GM12878 (cell line): ENCODE data around the gene TRDN. TPM values are rescaled to one million over a fixed set of nuclear protein-coding genes. Genes with fewer than 3 reads are reported as not detected.

Experiments used
- ATAC-seq: fragments of 200-7000 bp; cut with Tn5 transposase; 3 replicates; pipeline ENCODE4 v1.9.1; 2020; ENCODE audit warnings: mild to moderate bottlenecking, moderate library complexity
- Bru-seq: library from RNA; stranded (reverse); fragments of 400-500 nt; gene quantifications from one replicate; lab custom pipeline; 2021; lab: Mats Ljungman, UMichigan
- BruChase-seq, 2 experiments: library from RNA; stranded (reverse); fragments of 400-500 nt; gene quantifications; one replicate each; lab custom pipeline; 2021; lab: Mats Ljungman, UMichigan
- BruUV-seq: library from RNA; stranded (reverse); fragments of 400-500 nt; replicated peaks from 2 replicates; lab custom pipeline; 2021; lab: Mats Ljungman, UMichigan
- CTCF ChIA-PET: fragments of 300-600 bp; sonication (Branson Sonifier 250); formaldehyde crosslinking; extraction: SDS; loops from one replicate; lab custom pipeline; 2021; ENCODE audit warnings: inconsistent platforms; lab: Yijun Ruan, JAX
- POLR2A ChIA-PET: fragments of 350-600 bp; formaldehyde crosslinking; extraction: SDS; loops from one replicate; lab custom pipeline; 2021; ENCODE audit warnings: inconsistent platforms; lab: Charles Lee
- RAD21 ChIA-PET: fragments of 300-600 bp; sonication (Branson Sonifier 250); formaldehyde crosslinking; loops from one replicate; lab custom pipeline; 2023; ENCODE audit warnings: antibody characterized with exemption; ENCODE audit not compliant: unreplicated experiment; lab: Charles Lee
- SMC1A ChIA-PET: fragments of 300-600 bp; sonication (Branson Sonifier 250); formaldehyde crosslinking; loops from one replicate; lab custom pipeline; 2023; ENCODE audit not compliant: unreplicated experiment, uncharacterized antibody; lab: Charles Lee
- DNase-seq: peaks from one replicate; pipeline ENCODE4 v3.0.0-alpha.2; 2011; ENCODE audit warnings: low read depth, low spot score
- FAIRE-seq: peaks from 3 replicates; lab custom pipeline; 2011; peaks lifted over from hg19 to GRCh38; lab: Jason Lieb, UNC
- H2AFZ ChIP-seq: 2 replicates; pipeline ENCODE4 v1.6.0; 2011; ENCODE audit warnings: low read depth, low read length, control low read depth; ENCODE audit not compliant: control insufficient read depth
- H3K27ac ChIP-seq: 2 replicates; pipeline ENCODE4 v1.5.1; 2011; ENCODE audit warnings: control low read depth; ENCODE audit not compliant: control insufficient read depth, insufficient read depth
- H3K27me3 ChIP-seq, 2 experiments: replicated peaks in 1 of 2; 2 replicates each; pipeline versions ENCODE4 v1.6.0 to v1.6.1; 2011; ENCODE audit warnings: low read length in 1 of 2; ENCODE audit not compliant: control insufficient read depth in 2 of 2, insufficient read depth in 2 of 2
- H3K36me3 ChIP-seq, 2 experiments: 2 replicates each; pipeline ENCODE4 v1.5.1; 2011; ENCODE audit warnings: low read length in 1 of 2; ENCODE audit not compliant: control insufficient read depth in 2 of 2, insufficient read depth in 2 of 2
- H3K4me1 ChIP-seq: 2 replicates; pipeline ENCODE4 v1.6.1; 2011; ENCODE audit warnings: mild to moderate bottlenecking, low read length, moderate library complexity, mixed read lengths; ENCODE audit not compliant: control insufficient read depth, insufficient read depth
- H3K4me2 ChIP-seq: 2 replicates; pipeline ENCODE4 v1.6.0; 2011; ENCODE audit warnings: control low read depth; ENCODE audit not compliant: control insufficient read depth, insufficient read depth
- H3K4me3 ChIP-seq: fragments of 200-600 bp; sonication (generic); 2 replicates; pipeline ENCODE4 v1.5.1; 2016
- H3K79me2 ChIP-seq: 2 replicates; pipeline ENCODE4 v1.6.0; 2011; ENCODE audit warnings: low read length; ENCODE audit not compliant: control insufficient read depth, insufficient read depth
- H3K9ac ChIP-seq: 2 replicates; pipeline ENCODE4 v1.8.0; 2011; ENCODE audit warnings: low read length, control low read depth, mixed read lengths; ENCODE audit not compliant: control insufficient read depth, insufficient read depth
- H3K9me3 ChIP-seq: replicated peaks from 3 replicates; pipeline ENCODE4 v1.5.1; 2011; ENCODE audit warnings: mild to moderate bottlenecking, low read length; ENCODE audit not compliant: control insufficient read depth, insufficient read depth
- H4K20me1 ChIP-seq: 2 replicates; pipeline ENCODE4 v1.6.0; 2011; ENCODE audit not compliant: control insufficient read depth, insufficient read depth
- BCL11A ChIP-seq: IDR thresholded peaks from 2 replicates; pipeline ENCODE4 v1.6.1; 2011; ENCODE audit warnings: low read depth, low read length
- MTA2 ChIP-seq: fragments of 450-650 bp; IDR thresholded peaks from 2 replicates; pipeline ENCODE4 v1.6.1; 2016; ENCODE audit warnings: low read depth, mild to moderate bottlenecking, moderate library complexity
- NFYA ChIP-seq: IDR thresholded peaks from 2 replicates; pipeline ENCODE4 v1.6.1; 2011; ENCODE audit warnings: low read depth, mild to moderate bottlenecking, low read length, improper control_type of control experiment, borderline replicate concordance
- NKRF ChIP-seq: fragments of 450-650 bp; conservative IDR thresholded peaks from 2 replicates; pipeline ENCODE4 v1.6.1; 2017; ENCODE audit warnings: mild to moderate bottlenecking, moderate library complexity
- SMARCA5 ChIP-seq: fragments of 450-650 bp; IDR thresholded peaks from 2 replicates; pipeline ENCODE4 v1.6.1; 2017; ENCODE audit warnings: mild to moderate bottlenecking
- SREBF2 ChIP-seq: IDR thresholded peaks from 2 replicates; pipeline ENCODE4 v1.6.1; 2012; ENCODE audit warnings: mild to moderate bottlenecking, low read length
- YY1 ChIP-seq: IDR thresholded peaks from 2 replicates; pipeline ENCODE4 v1.6.1; 2011; ENCODE audit warnings: low read depth, mild to moderate bottlenecking, low read length
- ZNF207 ChIP-seq: fragments of 450-650 bp; IDR thresholded peaks from 2 replicates; pipeline ENCODE4 v1.6.1; 2014; ENCODE audit warnings: antibody characterized with exemption, mild to moderate bottlenecking, borderline replicate concordance
- ZNF217 ChIP-seq: fragments of 450-650 bp; IDR thresholded peaks from 2 replicates; pipeline ENCODE4 v1.6.1; 2017; ENCODE audit warnings: antibody characterized with exemption, mild to moderate bottlenecking
- ZNF592 ChIP-seq: fragments of 450-650 bp; IDR thresholded peaks from 2 replicates; pipeline ENCODE4 v1.6.1; 2017; ENCODE audit warnings: mild to moderate bottlenecking, moderate library complexity
- WGBS: methylation state at CpG from one replicate; pipeline ENCODE4 v1.1.6; 2016; ENCODE audit warnings: low lambda C conversion rate; ENCODE audit not compliant: insufficient replicate concordance, insufficient coverage; ENCODE audit errors: missing lambda C conversion rate; 5-methylcytosine and 5-hydroxymethylcytosine counted together
- in situ Hi-C: fragments of 300-500 bp; cut with MboI; formaldehyde crosslinking; loops from 9 replicates; pipeline ENCODE4 v1.14.3; 2018; ENCODE audit warnings: mixed read lengths
- intact Hi-C: fragments of 100-400 bp; cut with micrococcal nuclease; formaldehyde crosslinking; loops from one replicate; pipeline ENCODE4 v1.14.2; 2022; ENCODE audit not compliant: unreplicated experiment
- long read RNA-seq, 2 experiments: library from polyadenylated mRNA; unstranded; transcript quantifications; one replicate each; pipeline ENCODE4 v2.0.0, GENCODE V29; 2019 to 2020
- polyA minus RNA-seq, 3 experiments: library from RNA; depleted of rRNA, polyadenylated mRNA; stranded (reverse); fragments of >200 nt; gene quantifications; 2 replicates each; pipeline ENCODE4 v1.2.3, GENCODE V29; 2011
- polyA plus RNA-seq, 11 experiments: library from polyadenylated mRNA; depleted of rRNA in 4 of 11; unstranded in 6 of 11; stranded (reverse) in 5 of 11; fragments of >200 nt; fragmentation: Nextera tagmentation in 4 of 11; fragmentation: Illumina TruSeq in 1 of 11; extraction: Ambion mirVana in 4 of 11; extraction: Trizol in 1 of 11; gene quantifications; 1 replicate in 1 of 11; 2 replicates in 10 of 11; pipeline versions ENCODE4 v1.2.1 to v1.2.3, GENCODE V29; 2011 to 2016; ENCODE audit warnings: inconsistent platforms in 2 of 11, missing spikeins in 2 of 11, low read depth in 1 of 11
- total RNA-seq, 4 experiments: library from RNA; depleted of rRNA in 3 of 4; stranded (reverse); fragments of >200 nt in 3 of 4; fragmentation: Illumina TruSeq in 1 of 4; extraction: Trizol in 1 of 4; gene quantifications; 2 replicates each; pipeline versions ENCODE4 v1.2.1 to v1.2.3, GENCODE V29; 2013 to 2021

TRDN gene, protein sequence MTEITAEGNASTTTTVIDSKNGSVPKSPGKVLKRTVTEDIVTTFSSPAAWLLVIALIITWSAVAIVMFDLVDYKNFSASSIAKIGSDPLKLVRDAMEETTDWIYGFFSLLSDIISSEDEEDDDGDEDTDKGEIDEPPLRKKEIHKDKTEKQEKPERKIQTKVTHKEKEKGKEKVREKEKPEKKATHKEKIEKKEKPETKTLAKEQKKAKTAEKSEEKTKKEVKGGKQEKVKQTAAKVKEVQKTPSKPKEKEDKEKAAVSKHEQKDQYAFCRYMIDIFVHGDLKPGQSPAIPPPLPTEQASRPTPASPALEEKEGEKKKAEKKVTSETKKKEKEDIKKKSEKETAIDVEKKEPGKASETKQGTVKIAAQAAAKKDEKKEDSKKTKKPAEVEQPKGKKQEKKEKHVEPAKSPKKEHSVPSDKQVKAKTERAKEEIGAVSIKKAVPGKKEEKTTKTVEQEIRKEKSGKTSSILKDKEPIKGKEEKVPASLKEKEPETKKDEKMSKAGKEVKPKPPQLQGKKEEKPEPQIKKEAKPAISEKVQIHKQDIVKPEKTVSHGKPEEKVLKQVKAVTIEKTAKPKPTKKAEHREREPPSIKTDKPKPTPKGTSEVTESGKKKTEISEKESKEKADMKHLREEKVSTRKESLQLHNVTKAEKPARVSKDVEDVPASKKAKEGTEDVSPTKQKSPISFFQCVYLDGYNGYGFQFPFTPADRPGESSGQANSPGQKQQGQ
- not detected in 2 replicates for total RNA-seq (2013; cell fraction: nucleolus; rRNA removed)
- total RNA-seq (2014; rRNA removed) = not detected in 2 replicates
- not detected in 2 replicates for total RNA-seq (2014; rRNA removed; fragmentation: Illumina TruSeq; extraction: Trizol)
- not detected in 2 replicates for total RNA-seq (2021)
- polyA plus RNA-seq (2011; ENCODE audit: low read depth) = not detected
- 0.12 TPM in 1 of 2 replicates, not detected in the other for polyA plus RNA-seq (2011; rRNA removed)
- polyA plus RNA-seq (2011; cell fraction: cytosol; rRNA removed) = not detected in 2 replicates
- polyA plus RNA-seq (2011; cell fraction: nucleus; rRNA removed) = 0.03 TPM in 2 replicates
- not detected in 2 replicates for polyA plus RNA-seq (2012)
- polyA plus RNA-seq (2014; fragmentation: Illumina TruSeq; extraction: Trizol) = 0.05 TPM in 1 of 2 replicates, not detected in the other
- polyA plus RNA-seq (2014; fragmentation: Nextera tagmentation; extraction: Ambion mirVana) = not detected
- polyA plus RNA-seq (2014; rRNA removed) = not detected in 2 replicates
- polyA plus RNA-seq (2016; fragmentation: Nextera tagmentation; extraction: Ambion mirVana) = not detected
- 0.21 TPM in 1 of 2 replicates, not detected in the other for polyA minus RNA-seq (2011; rRNA and poly(A)+ RNA removed)
- polyA minus RNA-seq (2011; cell fraction: cytosol; rRNA and poly(A)+ RNA removed) = not detected in 2 replicates
- polyA minus RNA-seq (2011; cell fraction: nucleus; rRNA and poly(A)+ RNA removed) = not detected in 2 replicates
- percentile 6 among the genes with signal in this experiment for Bru-seq, nascent RNA
- percentile 5 among the genes with signal in this experiment for BruChase-seq, experiment 1, labeled RNA remaining after a 6-hour chase
- BruChase-seq, experiment 2, labeled RNA remaining after a 2-hour chase = percentile 4 among the genes with signal in this experiment
- long read RNA-seq, experiment 1 = 0 reads
- long read RNA-seq, experiment 2, partial matches to known transcripts = 1 of 2 reads
- long read RNA-seq, experiment 2, other reads (novel, unspliced or antisense) = 1 of 2 reads

DNA sequence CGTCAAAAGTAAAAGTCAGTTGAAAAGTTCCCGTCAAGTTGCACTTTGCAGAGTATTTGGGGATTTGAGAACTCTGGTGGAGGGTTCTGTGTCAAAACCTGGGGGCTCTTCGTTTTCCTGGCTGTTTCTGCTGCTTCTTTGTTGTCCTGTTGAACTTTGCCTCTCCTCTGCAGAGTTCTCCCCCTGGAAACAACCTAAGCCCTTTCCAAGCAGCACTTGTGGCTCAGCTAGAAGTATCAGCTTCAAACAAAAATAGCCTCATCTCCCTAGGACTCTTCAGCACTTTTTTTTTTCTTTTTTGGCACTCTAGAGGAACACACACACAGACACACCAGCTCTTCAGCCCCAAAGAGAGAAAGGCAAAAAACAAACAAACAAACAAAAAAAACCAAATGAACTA, at the start of gene TRDN:
Gene TRDN (minus strand): TSS at position 169 of the 400 bp plus-strand sequence. CDS start 175 bp downstream, outside the sequence.
- in situ Hi-C loops = no loop called here
- DNase-seq (no peak), FAIRE-seq (no peak), ATAC-seq (no peak)
- ChIA-PET SMC1A (interaction anchor here (0.9 to 3.1 kb wide), 7 partner anchors 9 to 220 kb away, joined by 3 to 9 read pairs (median 3); no protein-coding TSS in a partner anchor), POLR2A (interaction anchor here (0.6 to 1.0 kb wide), 2 partner anchors 22 to 51 kb away, joined by 3 read pairs; no protein-coding TSS in a partner anchor), RAD21 (interaction anchor here (0.9 to 1.9 kb wide), 3 partner anchors 14 to 22 kb away, joined by 3 to 16 read pairs (median 4); no protein-coding TSS in a partner anchor), CTCF (interaction anchor here (1.1 kb wide), 1 partner anchor 76 kb away, joined by 4 read pairs; no protein-coding TSS in a partner anchor)
- Histone ChIP-seq H3K4me3 (no peak within 1 kb of the TSS), H3K79me2 (no peaks in the 10 kb centered on the region), H3K27ac (no peak within 1 kb of the TSS), H4K20me1 (no peaks in the 10 kb centered on the region), H3K27me3 (no peaks in the 10 kb centered on the region), H2AFZ (no peak within 1 kb of the TSS), H3K36me3 (no peaks in the 10 kb centered on the region), H3K9ac (no peak within 1 kb of the TSS), H3K4me2 (no peak within 1 kb of the TSS), H3K9me3 (no peaks in the 10 kb centered on the region), H3K4me1 (no peaks in the 10 kb centered on the region)
- BruUV-seq = no TSS peak
- WGBS = 21% methylated on average over 3 of the region's 3 CpGs
- intact Hi-C loops = no loop called here
- TF ChIP-seq YY1 = no peak
- no peak for TF ChIP-seq ZNF207
- TF ChIP-seq SMARCA5 = no peak
- TF ChIP-seq NKRF = no peak
- TF ChIP-seq ZNF592 = no peak
- no peak for TF ChIP-seq MTA2
- no peak for TF ChIP-seq SREBF2
- TF ChIP-seq BCL11A = no peak
- no peak for TF ChIP-seq ZNF217
- TF ChIP-seq NFYA = no peak
